Body of pancreas (tissue), 4 donors: Measurements from ENCODE around the gene LYPD3. TPM values are rescaled to one million over a fixed set of nuclear protein-coding genes. Genes with fewer than 3 reads are reported as not detected.

Source experiments
- ATAC-seq: fragments of 150-250 bp; one replicate; pipeline ENCODE4 v1.9.1; 2016
- DNase-seq, 4 donors: peaks; one replicate each; pipeline ENCODE4 v3.0.0-alpha.2; 2019
- H3K27ac ChIP-seq, 4 donors: fragments of 200-600 bp; sonication (generic); 1 replicate in 3 of 4; 2 replicates in 1 of 4; pipeline versions ENCODE4 v1.5.1 to v1.6.1; 2016 to 2019; ENCODE audit warnings: mild to moderate bottlenecking in 1 of 4, mixed read lengths in 1 of 4, moderate library complexity in 1 of 4
- H3K27me3 ChIP-seq, 2 donors: fragments of 200-600 bp; sonication (generic); one replicate each; pipeline ENCODE4 v1.6.0; 2016; ENCODE audit warnings: mild to moderate bottlenecking in 1 of 2
- H3K36me3 ChIP-seq, 2 donors: fragments of 200-600 bp; sonication (generic); replicated peaks in 1 of 2; 2 replicates each; pipeline ENCODE4 v1.5.1; 2016; ENCODE audit warnings: low read depth in 2 of 2; ENCODE audit not compliant: insufficient read depth in 1 of 2
- H3K4me1 ChIP-seq: fragments of 200-600 bp; sonication (generic); one replicate; pipeline ENCODE4 v1.6.0; 2016
- H3K4me3 ChIP-seq, 2 donors: fragments of 200-600 bp; sonication (generic); 1 replicate in 1 of 2; 2 replicates in 1 of 2; pipeline ENCODE4 v1.5.1; 2016 to 2019
- H3K9me3 ChIP-seq, 3 donors: fragments of 200-600 bp; sonication (generic); 1 replicate in 2 of 3; 2 replicates in 1 of 3; pipeline ENCODE4 v1.5.1; 2016
- POLR2A ChIP-seq, 3 donors: fragments of 450-650 bp; IDR thresholded peaks; one replicate each; pipeline ENCODE4 v1.6.1; 2016; ENCODE audit warnings: antibody characterized with exemption in 3 of 3, mild to moderate bottlenecking in 2 of 3
- WGBS, 2 donors: methylation state at CpG; one replicate each; pipeline ENCODE4 v1.1.5; 2017; 5-methylcytosine and 5-hydroxymethylcytosine counted together
- intact Hi-C: fragments of 100-400 bp; cut with DNase I; formaldehyde crosslinking; loops from one replicate; pipeline ENCODE4 v1.15.1; 2023
- total RNA-seq, 2 donors: library from RNA; depleted of rRNA; stranded (reverse); fragments of >200 nt; gene quantifications; one replicate each; pipeline ENCODE4 v1.1.0, GENCODE V29; 2016
- TF ChIP-seq, protein P1 (sequence below), 7 experiments: fragments of 450-650 bp in 4 of 7; fragments of 200-600 bp in 3 of 7; sonication (generic) in 3 of 7; IDR thresholded peaks; one replicate each; pipeline ENCODE4 v1.5.1; 2016 to 2019; ENCODE audit warnings: antibody characterized with exemption in 7 of 7

Gene LYPD3
- total RNA-seq, 2 donors from 2014 or later = 0.26 TPM; not detected in 1

DNA sequence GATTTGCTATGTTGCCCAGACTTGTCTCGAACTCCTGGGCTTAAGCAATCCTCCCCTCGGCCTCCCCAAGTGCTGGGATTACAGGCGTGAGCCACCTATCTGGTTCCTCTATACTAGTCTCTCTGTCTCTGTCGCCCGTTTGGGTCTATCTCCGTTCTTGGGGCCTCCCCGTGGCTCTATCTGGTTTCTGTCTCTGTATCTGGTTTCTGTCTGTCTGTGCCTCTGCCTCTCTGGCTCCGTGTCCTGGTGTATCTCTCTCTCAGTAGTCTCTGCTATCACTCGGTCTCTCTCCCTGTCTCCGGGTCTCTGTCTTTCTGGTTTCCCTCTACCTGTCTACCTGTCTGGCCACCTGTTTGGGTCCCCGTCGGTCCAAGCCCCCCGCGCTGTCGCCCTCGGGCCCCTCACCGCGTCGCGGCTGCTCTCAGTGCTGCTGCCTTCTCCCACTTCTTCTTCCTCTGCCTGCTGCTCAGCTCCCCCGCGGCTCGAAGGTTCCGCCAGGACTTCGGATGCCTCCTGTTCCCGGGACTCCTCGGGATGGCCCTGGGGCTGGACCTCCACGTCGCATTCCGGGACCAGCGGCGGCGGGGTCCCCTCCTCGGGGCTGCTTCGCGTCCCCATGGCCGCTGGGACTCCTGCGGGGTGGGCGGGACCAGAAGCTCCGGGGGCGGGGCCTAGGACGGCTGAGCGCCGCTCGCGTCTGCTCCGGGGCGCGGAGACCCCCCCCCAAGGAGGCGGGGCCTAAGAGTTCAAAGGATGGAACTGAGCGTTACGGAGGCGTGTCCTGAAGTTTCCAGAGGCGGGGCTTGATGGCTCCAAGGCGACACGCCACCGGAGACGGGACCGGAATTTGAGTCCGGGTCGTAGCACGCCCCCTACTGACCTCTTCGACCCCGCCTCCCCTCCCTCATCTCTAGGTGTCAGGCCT, 38.4 kb upstream of the LYPD3 start:
- WGBS, 2 donors = 1 to 3% methylated on average over 25 to 62 of the region's 64 CpGs
- peak overlapping the region; percentile 63 to 75 for H3K4me3 ChIP-seq
- H3K27me3 ChIP-seq = no peaks in the 10 kb centered on the region
- peaks cover 18% of the 10 kb centered on the region for H3K4me1 ChIP-seq
- peaks cover 0 to 2% of the 10 kb centered on the region in 2 donors for H3K36me3 ChIP-seq
- peak; percentile 98 for ATAC-seq
- no peaks in the 10 kb centered on the region for H3K9me3 ChIP-seq
- peak; percentile 36 to 72 (median 66) for TF ChIP-seq POLR2A (IDR thresholded peaks at IDR 0.05)
- TF ChIP-seq, protein P1, sequence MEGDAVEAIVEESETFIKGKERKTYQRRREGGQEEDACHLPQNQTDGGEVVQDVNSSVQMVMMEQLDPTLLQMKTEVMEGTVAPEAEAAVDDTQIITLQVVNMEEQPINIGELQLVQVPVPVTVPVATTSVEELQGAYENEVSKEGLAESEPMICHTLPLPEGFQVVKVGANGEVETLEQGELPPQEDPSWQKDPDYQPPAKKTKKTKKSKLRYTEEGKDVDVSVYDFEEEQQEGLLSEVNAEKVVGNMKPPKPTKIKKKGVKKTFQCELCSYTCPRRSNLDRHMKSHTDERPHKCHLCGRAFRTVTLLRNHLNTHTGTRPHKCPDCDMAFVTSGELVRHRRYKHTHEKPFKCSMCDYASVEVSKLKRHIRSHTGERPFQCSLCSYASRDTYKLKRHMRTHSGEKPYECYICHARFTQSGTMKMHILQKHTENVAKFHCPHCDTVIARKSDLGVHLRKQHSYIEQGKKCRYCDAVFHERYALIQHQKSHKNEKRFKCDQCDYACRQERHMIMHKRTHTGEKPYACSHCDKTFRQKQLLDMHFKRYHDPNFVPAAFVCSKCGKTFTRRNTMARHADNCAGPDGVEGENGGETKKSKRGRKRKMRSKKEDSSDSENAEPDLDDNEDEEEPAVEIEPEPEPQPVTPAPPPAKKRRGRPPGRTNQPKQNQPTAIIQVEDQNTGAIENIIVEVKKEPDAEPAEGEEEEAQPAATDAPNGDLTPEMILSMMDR (IDR thresholded peaks at IDR 0.05) = peak in 2 of 7 experiments; percentile 5 to 10
- intact Hi-C loops = no loop called here
- H3K27ac ChIP-seq = peak overlapping the region; percentile 60 to 89 (median 80)
- DNase-seq = peak; percentile 99 to 100 (median 99)

DNA sequence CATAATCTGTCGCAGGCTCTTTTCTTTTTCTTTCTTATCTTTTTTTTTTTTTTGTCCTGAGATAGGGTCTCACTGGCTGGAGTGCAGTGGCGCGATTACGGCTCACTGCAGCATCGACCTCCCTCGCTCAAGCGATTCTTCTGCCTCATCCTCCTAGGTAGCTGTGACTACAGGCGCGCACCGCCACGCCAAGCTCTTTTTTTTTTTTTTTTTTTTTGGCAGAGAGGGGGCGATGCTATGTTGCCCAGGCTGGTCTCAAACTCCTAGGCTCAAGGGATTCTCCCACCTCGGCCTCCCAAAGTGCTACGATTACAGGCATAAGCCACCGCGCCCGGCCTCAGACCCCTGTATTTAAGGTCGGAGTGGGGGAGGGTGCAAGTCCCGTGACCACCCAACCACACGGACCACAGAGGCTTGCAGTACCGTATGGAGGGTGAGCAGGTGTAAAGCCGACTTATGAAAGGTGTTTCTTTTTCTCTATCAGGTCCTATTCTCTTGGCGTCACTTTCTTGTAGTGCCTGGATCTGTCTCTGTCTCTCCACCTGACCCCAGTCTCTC, 37.1 kb upstream of the LYPD3 start:
- DNase-seq (no peak), ATAC-seq (no peak)
- Histone ChIP-seq H3K4me3 (no peak overlapping the region), H3K36me3 (peaks cover 0 to under 1% of the 10 kb centered on the region in 2 donors), H3K27ac (no peak overlapping the region), H3K27me3 (no peaks in the 10 kb centered on the region), H3K9me3 (no peaks in the 10 kb centered on the region), H3K4me1 (peaks cover 18% of the 10 kb centered on the region)
- intact Hi-C loops = no loop called here
- 89 to 96% methylated on average over 22 to 23 of the region's 23 CpGs for WGBS, 2 donors
- TF ChIP-seq, protein P1 (IDR thresholded peaks at IDR 0.05) = no peak
- TF ChIP-seq POLR2A (IDR thresholded peaks at IDR 0.05) = no peak

DNA sequence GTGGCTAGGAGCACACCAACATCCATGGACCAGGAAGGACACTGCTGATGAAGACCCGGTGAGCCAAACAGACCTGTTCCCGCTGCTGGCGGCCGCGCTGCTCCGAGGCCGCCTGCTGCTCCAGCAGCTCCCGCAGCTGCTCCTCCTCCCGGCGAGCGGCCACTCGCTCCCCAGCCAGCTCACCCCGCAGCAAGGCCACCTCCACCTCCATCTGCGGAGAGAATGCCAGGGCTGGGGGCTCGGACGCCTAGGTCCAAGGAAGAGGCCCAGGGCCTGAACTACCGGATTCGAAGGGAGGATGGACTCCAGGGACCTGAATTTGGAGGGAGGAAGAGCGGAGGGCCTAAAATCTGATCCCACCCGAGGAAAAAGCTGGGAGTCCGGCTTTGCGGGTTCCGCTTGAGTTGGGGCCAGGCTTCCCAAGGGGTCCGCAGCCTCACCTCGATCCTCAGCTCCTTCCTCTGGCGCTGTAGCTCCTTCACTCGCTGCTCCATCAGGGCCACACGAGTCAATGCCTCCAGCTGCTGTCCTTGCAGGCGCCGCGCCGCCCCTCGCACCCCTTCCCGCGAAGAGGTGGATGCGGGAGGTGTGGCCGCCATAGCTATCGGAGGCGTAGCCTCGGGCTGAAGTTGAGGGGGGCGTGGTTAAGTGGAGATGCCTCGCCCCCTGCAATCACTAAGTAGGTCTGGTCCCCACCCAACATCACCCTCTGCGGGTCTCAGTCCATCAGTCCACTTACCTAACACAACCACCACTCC, 36.4 kb upstream of the LYPD3 start:
- intact Hi-C loops = no loop called here
- Histone ChIP-seq H3K27ac (no peak overlapping the region), H3K27me3 (no peaks in the 10 kb centered on the region), H3K4me1 (peaks cover 18% of the 10 kb centered on the region), H3K36me3 (peaks cover 0 to 5% of the 10 kb centered on the region in 2 donors), H3K4me3 (no peak overlapping the region), H3K9me3 (no peaks in the 10 kb centered on the region)
- no peak for ATAC-seq
- WGBS, 2 donors = 87 to 88% methylated on average over 25 to 28 of the region's 43 CpGs
- no peak for TF ChIP-seq POLR2A (IDR thresholded peaks at IDR 0.05)
- TF ChIP-seq, protein P1 (IDR thresholded peaks at IDR 0.05) = no peak
- no peak for DNase-seq

DNA sequence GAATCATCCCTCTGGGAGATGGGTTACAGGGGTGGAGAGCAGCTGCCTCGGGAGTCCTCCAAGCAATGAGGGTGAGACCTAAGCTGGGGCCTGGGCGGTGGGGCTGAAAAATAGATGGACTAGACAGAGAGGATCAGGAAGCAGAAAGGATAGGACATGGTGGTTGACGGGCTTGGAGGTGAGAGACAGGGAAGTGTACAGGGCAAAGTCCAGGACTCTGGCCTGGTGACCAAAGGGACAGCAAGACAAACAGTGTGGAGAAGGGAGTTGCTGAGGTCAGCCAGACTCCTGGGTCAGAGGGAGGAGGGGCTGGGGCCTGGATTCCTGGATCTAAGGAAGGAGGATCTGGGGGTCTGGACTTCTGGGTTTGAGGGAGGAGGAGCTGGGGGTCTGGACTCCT, 33.6 kb upstream of the LYPD3 start:
- H3K4me3 ChIP-seq = no peak overlapping the region
- intact Hi-C loops = no loop called here
- 69% methylated on average over 3 of the region's 3 CpGs for WGBS, 2 donors
- H3K27ac ChIP-seq = no peak overlapping the region
- TF ChIP-seq POLR2A (IDR thresholded peaks at IDR 0.05) = no peak
- TF ChIP-seq, protein P1 (IDR thresholded peaks at IDR 0.05) = no peak
- H3K27me3 ChIP-seq = no peaks in the 10 kb centered on the region
- H3K9me3 ChIP-seq = no peaks in the 10 kb centered on the region
- peaks cover 10% of the 10 kb centered on the region for H3K4me1 ChIP-seq
- peaks cover 0 to 6% of the 10 kb centered on the region in 2 donors for H3K36me3 ChIP-seq
- ATAC-seq (no peak), DNase-seq (no peak)
